HG02571 (cell line): ENCODE results near the gene CFTR.
"Not testable (repeated sequence)": the region's sequence is repeated elsewhere in the genome, so short reads cannot be mapped to it uniquely, and the experiment has no call there.

Source experiments
- ATAC-seq: cut with Tn5 transposase; IDR thresholded peaks from one replicate; pipeline ENCODE4 v1.9.1; 2021; ENCODE audit warnings: mild to moderate bottlenecking, moderate library complexity; ENCODE audit not compliant: unreplicated experiment

Gene CFTR

GRCh38 chr7:117682681-117683385 is 203.0 kb downstream of the CFTR start:
- ATAC-seq = no peak

DNA sequence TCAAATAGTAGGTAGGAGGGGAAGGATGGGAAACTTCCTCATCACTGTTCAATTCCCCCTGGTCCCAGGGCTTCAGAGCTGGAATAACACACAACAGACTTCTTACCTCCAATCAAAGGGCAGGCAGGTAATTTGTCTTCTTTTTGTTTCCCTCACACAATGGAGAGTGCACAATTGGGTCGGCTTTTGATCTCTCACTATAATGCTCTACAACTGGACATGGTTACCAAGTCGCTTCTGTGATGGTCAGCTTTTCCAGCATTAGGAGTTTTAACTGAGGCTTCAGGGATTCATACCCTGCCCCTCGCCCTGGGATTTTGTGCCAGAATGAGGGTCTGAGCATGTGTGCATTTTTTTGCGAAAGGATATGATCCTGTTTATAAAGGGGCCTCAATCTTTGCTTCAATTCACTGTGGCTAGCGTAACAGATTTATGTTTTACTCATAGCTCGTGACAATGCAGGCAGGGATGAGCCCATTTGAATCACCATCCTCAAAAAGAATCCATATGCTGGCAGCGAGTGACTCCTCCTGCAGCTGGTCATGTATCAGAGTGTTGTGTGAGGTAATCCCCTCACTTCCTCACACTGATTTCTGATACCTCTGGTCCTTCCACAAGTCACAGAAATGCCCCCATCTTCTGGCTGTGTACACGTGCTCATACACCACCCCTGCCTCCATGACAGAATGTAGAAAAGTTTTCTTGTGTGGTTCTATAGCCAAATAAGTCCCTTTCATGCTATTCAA is 203.8 kb downstream of the CFTR start:
- ATAC-seq = no peak

GRCh38 chr7:117685795-117686194 is 206.0 kb downstream of the CFTR start:
- ATAC-seq = no peak

DNA sequence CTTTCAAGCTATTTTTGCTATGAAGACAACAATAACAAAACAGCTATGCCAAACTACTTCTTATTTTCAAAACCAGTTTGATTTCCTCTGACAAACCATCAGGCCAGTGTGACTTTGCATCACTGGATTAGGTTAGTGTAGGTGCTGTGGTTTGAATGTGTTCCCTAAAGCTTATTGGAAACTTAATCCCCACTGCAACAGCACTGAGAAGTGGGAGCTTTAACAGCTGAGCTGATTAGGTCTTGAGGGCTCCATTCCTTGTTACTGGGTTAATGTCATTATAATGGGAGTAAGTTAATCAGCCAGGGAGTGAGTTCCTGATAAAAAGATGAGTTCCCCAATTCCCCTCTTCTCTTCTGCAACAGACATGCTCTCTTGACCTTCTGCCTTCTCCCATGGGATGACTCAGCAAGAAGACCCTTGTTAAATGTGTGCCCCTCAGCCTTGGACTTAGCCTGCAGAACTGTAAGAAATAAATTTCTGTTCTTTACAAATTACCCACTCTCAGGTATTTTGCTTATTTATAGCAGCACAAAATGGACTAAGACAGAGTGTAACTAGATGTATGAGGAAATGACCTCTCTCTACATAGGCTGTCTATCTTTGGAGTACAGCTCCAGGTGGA is 206.6 kb downstream of the CFTR start:
- ATAC-seq = no peak

DNA sequence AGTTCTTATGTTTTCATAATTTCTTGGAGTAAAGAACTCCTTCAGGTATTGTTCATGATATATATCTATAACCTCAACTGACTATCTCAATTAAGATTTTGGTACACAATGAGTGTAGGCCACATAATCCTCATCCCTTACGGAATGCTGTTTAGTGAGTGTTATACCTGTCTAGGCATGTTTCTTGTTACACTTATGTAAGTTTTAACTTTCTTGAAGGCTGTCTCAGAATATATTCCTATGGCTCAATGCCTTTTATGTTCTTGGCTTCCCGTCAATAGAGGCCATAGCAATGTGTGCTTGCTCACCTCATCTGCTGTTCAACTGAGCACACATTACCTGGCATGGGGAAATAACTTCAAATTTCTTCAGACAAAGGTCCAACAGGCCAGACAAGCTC is 208.3 kb downstream of the CFTR start:
- ATAC-seq = no peak

DNA sequence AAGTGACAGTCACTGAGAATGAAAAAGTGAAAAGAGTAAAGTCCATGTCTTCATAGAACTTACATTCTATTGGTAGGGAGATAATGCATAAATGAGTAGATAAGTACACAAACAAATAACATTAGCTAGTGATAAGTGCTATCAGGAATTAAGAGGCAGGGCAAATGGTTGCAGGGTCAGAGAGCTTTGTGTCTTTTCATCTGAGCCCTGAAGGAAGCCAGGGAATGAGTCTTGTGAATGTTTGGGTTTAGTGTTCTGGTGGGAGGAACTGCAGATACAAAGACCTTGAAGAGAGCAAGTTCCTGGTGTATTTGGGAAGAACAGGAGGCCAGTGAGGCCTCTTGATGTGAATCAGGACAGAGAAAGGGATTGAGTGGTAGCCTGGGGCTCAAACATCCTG is 209.6 kb downstream of the CFTR start:
- ATAC-seq = no peak

DNA sequence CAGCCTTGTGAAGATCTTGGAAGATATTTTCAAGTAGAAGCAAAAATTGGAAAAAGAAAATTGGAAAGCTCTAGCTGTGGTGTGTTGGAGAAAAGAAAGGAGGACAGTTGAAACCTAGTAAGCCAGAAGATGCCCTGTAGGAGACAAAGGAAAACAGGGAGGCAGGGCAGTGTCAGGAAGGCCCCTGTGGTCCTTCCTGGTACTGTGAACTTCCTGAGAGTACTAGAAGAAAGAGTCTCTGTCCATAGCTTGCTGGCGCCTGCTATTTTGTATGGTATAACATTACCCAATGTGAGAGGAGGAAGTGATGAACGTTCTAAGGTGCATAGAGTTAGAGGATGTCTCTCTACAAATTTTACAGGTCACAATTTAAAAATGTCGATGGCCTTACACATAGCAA is 210.3 kb downstream of the CFTR start:
- no peak for ATAC-seq

GRCh38 chr7:117692338-117692737 is 212.5 kb downstream of the CFTR start:
- no peak for ATAC-seq

GRCh38 chr7:117698018-117698417 is 218.2 kb downstream of the CFTR start:
- ATAC-seq = no peak

GRCh38 chr7:117704063-117704462 is 224.2 kb downstream of the CFTR start:
- no peak for ATAC-seq

GRCh38 chr7:117705630-117706029 is 225.8 kb downstream of the CFTR start:
- ATAC-seq = no peak

DNA sequence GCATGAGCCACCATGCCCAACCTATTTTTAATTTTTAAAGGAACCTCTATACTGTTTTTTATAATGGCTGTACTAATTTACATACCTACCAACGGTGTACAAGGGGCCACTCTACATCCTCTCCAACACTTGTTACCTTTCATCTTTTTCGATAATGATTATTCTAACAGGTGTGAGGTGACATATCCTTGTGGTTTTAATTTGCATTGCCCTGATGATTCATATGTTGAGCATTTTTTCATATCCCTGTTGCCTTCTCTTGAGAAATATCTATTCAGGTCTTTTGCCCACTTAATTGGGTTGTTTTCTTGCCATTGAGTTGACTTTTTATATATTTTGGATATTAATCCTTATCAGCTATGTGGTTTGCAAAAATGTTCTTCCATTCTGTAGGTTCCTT is 226.4 kb downstream of the CFTR start:
- no peak for ATAC-seq

GRCh38 chr7:117707080-117707479 is 227.3 kb downstream of the CFTR start:
- no peak for ATAC-seq

- ATAC-seq = not testable (repeated sequence)
These were observed 228.3 kb downstream of the CFTR start for GRCh38 chr7:117708173-117708572.

DNA sequence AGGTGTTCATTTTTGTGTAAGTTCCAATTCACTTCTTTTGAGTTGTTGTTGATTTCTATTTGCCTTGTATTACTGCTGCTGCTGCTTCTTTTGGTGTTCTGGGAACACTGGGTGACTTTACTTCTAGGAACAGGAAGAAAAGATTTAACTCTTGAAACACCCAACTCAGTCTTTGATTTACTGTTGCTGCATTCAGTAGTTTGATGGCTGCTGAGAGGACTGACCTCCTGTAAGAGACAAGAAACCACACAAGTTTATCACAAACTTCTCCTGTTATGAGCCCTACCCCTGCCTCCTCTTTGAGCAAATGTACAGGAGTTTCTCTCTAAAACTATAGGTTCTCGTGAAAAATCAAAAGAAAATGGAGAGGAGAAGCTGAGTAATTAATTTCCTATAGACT is 231.7 kb downstream of the CFTR start:
- ATAC-seq = no peak

- ATAC-seq = peak; percentile 90
These were observed 236.1 kb downstream of the CFTR start for GRCh38 chr7:117715784-117716445.

DNA sequence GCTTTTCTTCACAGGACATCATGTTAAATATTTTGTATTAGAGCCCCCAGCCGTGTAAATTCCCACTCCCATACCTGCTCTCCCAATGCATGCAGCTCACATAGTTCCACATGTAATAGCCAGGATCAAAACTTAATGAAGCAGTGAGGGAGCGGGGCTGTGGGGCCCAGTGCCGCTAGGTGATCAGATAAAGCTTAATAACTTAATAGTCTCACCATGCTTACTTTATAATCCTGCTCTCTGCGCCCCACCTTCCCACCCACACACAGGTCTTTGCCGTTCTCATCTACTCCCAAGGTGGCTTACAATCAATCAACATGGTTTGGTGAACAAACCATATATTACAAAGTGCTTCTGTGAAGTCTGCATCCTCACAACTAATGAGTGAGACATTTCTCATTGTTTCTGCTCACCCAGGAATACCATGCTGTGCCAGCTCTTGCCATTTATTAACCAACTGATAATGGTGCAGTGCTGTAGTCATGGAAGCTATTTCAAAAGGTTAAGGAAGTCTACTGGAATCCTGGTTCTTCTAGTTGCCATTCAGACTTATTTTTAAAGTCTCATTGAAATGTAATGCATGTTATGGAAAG is 237.0 kb downstream of the CFTR start:
- ATAC-seq = no peak

- ATAC-seq = no peak
These were observed 237.5 kb downstream of the CFTR start for GRCh38 chr7:117717357-117717756.
